Common myeloid progenitor, CD34-positive (primary cell): Measurements from ENCODE around the gene ARHGAP10.

Source experiments
- CTCF ChIA-PET: fragments of 350-600 bp; sonication (Branson Sonifier 250); formaldehyde crosslinking; loops from one replicate; lab custom pipeline; 2021; ENCODE audit warnings: antibody characterized with exemption; lab: Charles Lee
- POLR2A ChIA-PET: fragments of 350-600 bp; sonication (Branson Sonifier 250); formaldehyde crosslinking; loops from one replicate; lab custom pipeline; 2021; ENCODE audit warnings: antibody characterized with exemption; lab: Charles Lee
- DNase-seq, 3 donors: peaks; one replicate each; pipeline versions ENCODE4 v3.0.0 to v3.0.0-alpha.2; 2013
- H3K27ac ChIP-seq, 2 experiments: 1 replicate in 1 of 2; 2 replicates in 1 of 2; pipeline ENCODE4 v1.7.0; 2013; ENCODE audit warnings: inconsistent platforms in 2 of 2, low read length in 2 of 2, mild to moderate bottlenecking in 2 of 2, low read depth in 1 of 2, moderate library complexity in 1 of 2; ENCODE audit not compliant: severe bottlenecking in 2 of 2, insufficient read depth in 1 of 2, poor library complexity in 1 of 2
- H3K27me3 ChIP-seq, 5 experiments: replicated peaks in 2 of 5; 1 replicate in 3 of 5; 2 replicates in 2 of 5; pipeline versions ENCODE4 v1.6.1 to v1.7.0; 2013; ENCODE audit warnings: low read length in 4 of 5, mild to moderate bottlenecking in 2 of 5, moderate library complexity in 2 of 5, inconsistent platforms in 1 of 5; ENCODE audit not compliant: insufficient read depth in 5 of 5, control insufficient read depth in 4 of 5
- H3K36me3 ChIP-seq, 4 experiments: 1 replicate in 2 of 4; 2 replicates in 2 of 4; pipeline versions ENCODE4 v1.6.1 to v1.7.0; 2013; ENCODE audit warnings: low read length in 3 of 4, control low read depth in 1 of 4, mild to moderate bottlenecking in 1 of 4; ENCODE audit not compliant: control insufficient read depth in 4 of 4, insufficient read depth in 4 of 4
- H3K4me1 ChIP-seq, 4 experiments: 1 replicate in 3 of 4; 2 replicates in 1 of 4; pipeline versions ENCODE4 v1.6.1 to v1.7.1; 2013; ENCODE audit warnings: low read length in 3 of 4, mild to moderate bottlenecking in 3 of 4, control low read depth in 1 of 4, inconsistent platforms in 1 of 4, moderate library complexity in 1 of 4; ENCODE audit not compliant: control insufficient read depth in 4 of 4, insufficient read depth in 4 of 4; ENCODE audit errors: control extremely low read depth in 1 of 4
- H3K4me3 ChIP-seq, 7 experiments: 1 replicate in 4 of 7; 2 replicates in 3 of 7; pipeline versions ENCODE4 v1.5.1 to v1.7.0; 2013; ENCODE audit warnings: mild to moderate bottlenecking in 7 of 7, low read length in 6 of 7, moderate library complexity in 6 of 7, inconsistent platforms in 2 of 7, low read depth in 2 of 7, control low read depth in 1 of 7; ENCODE audit not compliant: insufficient read depth in 4 of 7, control insufficient read depth in 1 of 7; ENCODE audit errors: extremely low read depth in 1 of 7
- H3K9me3 ChIP-seq, 5 experiments: 1 replicate in 4 of 5; 2 replicates in 1 of 5; pipeline versions ENCODE4 v1.6.1 to v1.7.1; 2013; ENCODE audit warnings: low read length in 4 of 5, mild to moderate bottlenecking in 2 of 5, inconsistent platforms in 1 of 5, low read depth in 1 of 5, moderate library complexity in 1 of 5; ENCODE audit not compliant: control insufficient read depth in 4 of 5, insufficient read depth in 2 of 5; ENCODE audit errors: control extremely low read depth in 1 of 5
- whole genome bisulfite sequencing: methylation state at CpG from one replicate; pipeline ENCODE4 v1.1.5; 2013; ENCODE audit not compliant: insufficient coverage; 5-methylcytosine and 5-hydroxymethylcytosine counted together

ARHGAP10 gene

DNA sequence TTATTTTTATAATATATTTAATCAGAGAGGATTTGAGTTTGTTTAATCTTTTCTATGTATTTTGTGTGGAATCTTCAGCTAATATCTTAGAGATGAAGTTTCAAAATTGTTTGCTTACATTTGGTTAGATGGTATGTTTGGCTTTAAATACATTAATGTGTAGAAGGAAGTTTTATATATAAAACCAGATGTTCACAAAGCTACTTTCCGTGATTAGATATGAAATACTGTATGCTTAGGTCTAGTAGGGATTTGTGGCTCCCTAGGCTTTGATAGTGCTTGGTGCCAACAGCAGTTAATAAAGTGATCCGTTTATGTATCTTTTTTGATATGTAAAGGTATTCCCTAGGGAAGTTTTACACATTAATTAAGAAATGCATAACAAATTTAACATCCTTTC is 223.0 kb downstream of the ARHGAP10 start:
- Histone ChIP-seq H3K9me3 (peaks cover 0 to 2% (median 0%) of the 10 kb centered on the region in 5 experiments), H3K4me3 (no peak overlapping the region), H3K36me3 (no peaks in the 10 kb centered on the region), H3K4me1 (peaks cover 0 to 5% (median 0%) of the 10 kb centered on the region in 4 experiments), H3K27me3 (no peaks in the 10 kb centered on the region), H3K27ac (no peak overlapping the region)
- POLR2A ChIA-PET, result no interaction called here
- CTCF ChIA-PET, result no interaction called here
- no peak for DNase-seq
- no CpG with 5 or more reads among the region's 2 CpGs for WGBS

DNA sequence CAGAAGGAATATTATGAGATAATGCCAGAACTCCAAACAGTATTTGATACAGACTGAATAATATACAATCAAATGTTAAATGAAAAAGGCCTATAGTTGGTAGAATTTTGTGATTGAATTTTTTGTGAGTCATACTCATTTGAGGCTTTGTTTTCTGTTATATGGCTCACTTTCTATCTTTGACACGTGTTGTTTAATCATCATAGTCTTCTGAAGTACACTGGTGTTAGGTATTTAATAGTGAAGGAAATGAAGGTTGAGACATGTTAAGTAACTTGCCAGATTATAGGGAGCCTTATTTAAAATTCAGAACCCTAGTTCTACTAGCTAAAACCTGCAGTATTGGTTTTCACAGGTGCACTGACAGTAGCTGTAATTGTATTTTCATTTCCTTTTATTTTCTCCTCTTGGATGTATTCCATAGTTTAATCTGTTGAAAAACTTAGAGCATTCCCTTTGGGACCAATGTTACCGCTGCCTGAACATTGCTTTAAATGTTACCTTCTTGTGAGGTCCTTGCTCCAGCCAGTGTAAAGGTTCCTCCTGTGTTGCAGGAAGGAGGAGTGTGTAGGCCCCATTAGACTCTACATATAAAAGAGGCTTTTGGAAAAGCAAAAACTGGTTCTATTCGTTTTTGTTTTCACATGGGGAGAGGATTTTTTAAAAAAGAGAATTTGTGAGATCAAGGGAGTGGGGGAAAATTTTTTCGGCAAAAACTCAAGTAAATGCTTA is 224.1 kb downstream of the ARHGAP10 start:
- Histone ChIP-seq H3K27me3 (no peaks in the 10 kb centered on the region), H3K4me1 (peaks cover 0 to 4% (median 0%) of the 10 kb centered on the region in 4 experiments), H3K36me3 (no peaks in the 10 kb centered on the region), H3K27ac (no peak overlapping the region), H3K9me3 (peaks cover 0 to 2% (median 0%) of the 10 kb centered on the region in 5 experiments), H3K4me3 (no peak overlapping the region)
- DNase-seq, result no peak
- POLR2A ChIA-PET, result no interaction called here
- CTCF ChIA-PET, result no interaction called here
- 90% methylated on average over 2 of the region's 4 CpGs for WGBS

DNA sequence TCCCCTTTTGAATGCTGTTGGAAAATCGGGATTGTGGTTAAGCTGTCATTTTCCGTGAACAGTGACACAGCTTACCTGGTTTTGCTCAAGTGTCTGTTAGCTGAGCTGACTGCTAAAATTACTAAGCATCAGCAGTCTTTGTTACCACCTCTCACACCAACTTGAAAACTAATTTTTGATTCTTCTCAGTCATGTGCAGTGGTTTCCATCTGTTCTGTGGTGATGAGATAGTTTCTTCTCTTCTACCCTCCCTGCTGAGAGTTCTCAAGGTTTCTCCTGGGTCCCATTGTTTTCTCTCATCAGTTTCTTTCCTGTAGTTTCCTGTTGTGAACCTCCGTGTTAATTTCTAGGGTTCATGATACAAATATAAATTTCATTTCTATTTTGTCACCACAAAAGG is 225.6 kb downstream of the ARHGAP10 start:
- Histone ChIP-seq H3K27me3 (no peaks in the 10 kb centered on the region), H3K27ac (no peak overlapping the region), H3K4me3 (no peak overlapping the region), H3K4me1 (no peaks in the 10 kb centered on the region), H3K36me3 (no peaks in the 10 kb centered on the region), H3K9me3 (peaks cover 0 to 2% (median 0%) of the 10 kb centered on the region in 5 experiments)
- WGBS, result 100% methylated on average over 2 of the region's 3 CpGs
- ChIA-PET CTCF (no interaction called here), POLR2A (no interaction called here)
- no peak for DNase-seq

- no peaks in the 10 kb centered on the region for H3K4me1 ChIP-seq
- H3K9me3 ChIP-seq, result peaks cover 0 to 1% (median 0%) of the 10 kb centered on the region in 5 experiments
- no peaks in the 10 kb centered on the region for H3K27me3 ChIP-seq
- DNase-seq, result peak in 1 of 3 donors; percentile 43
- H3K4me3 ChIP-seq, result no peak overlapping the region
- ChIA-PET CTCF (no interaction called here), POLR2A (no interaction called here)
- no peaks in the 10 kb centered on the region for H3K36me3 ChIP-seq
- no peak overlapping the region for H3K27ac ChIP-seq
- 100% methylated on average over 3 of the region's 3 CpGs for WGBS
Observed at GRCh38 chr4:147958057-147958456, 226.2 kb downstream of the ARHGAP10 start.

GRCh38 chr4:147958489-147959065 is 226.7 kb downstream of the ARHGAP10 start:
- no peak for DNase-seq
- ChIA-PET CTCF (no interaction called here), POLR2A (no interaction called here)
- H3K27ac ChIP-seq, result no peak overlapping the region
- H3K27me3 ChIP-seq, result no peaks in the 10 kb centered on the region
- no peak overlapping the region for H3K4me3 ChIP-seq
- no peaks in the 10 kb centered on the region for H3K9me3 ChIP-seq
- no peaks in the 10 kb centered on the region for H3K4me1 ChIP-seq
- WGBS, result 89% methylated on average over 3 of the region's 4 CpGs
- H3K36me3 ChIP-seq, result no peaks in the 10 kb centered on the region

GRCh38 chr4:147960971-147961370 is 229.1 kb downstream of the ARHGAP10 start:
- Histone ChIP-seq H3K9me3 (no peaks in the 10 kb centered on the region), H3K4me1 (no peaks in the 10 kb centered on the region), H3K4me3 (no peak overlapping the region), H3K36me3 (peaks cover 0 to 4% (median 0%) of the 10 kb centered on the region in 4 experiments), H3K27ac (no peak overlapping the region), H3K27me3 (no peaks in the 10 kb centered on the region)
- WGBS, result 100% methylated on average over 2 of the region's 5 CpGs
- no peak for DNase-seq
- ChIA-PET CTCF (no interaction called here), POLR2A (no interaction called here)

GRCh38 chr4:147963839-147964238 is 232.0 kb downstream of the ARHGAP10 start:
- no peaks in the 10 kb centered on the region for H3K9me3 ChIP-seq
- peaks cover 0 to 4% (median 0%) of the 10 kb centered on the region in 4 experiments for H3K36me3 ChIP-seq
- POLR2A ChIA-PET, result no interaction called here
- H3K4me1 ChIP-seq, result no peaks in the 10 kb centered on the region
- H3K27ac ChIP-seq, result no peak overlapping the region
- CTCF ChIA-PET, result no interaction called here
- H3K4me3 ChIP-seq, result no peak overlapping the region
- DNase-seq, result no peak
- WGBS, result 95% methylated on average over 8 of the region's 10 CpGs
- H3K27me3 ChIP-seq, result no peaks in the 10 kb centered on the region
